OCI-LY7 (cell line): Measurements from ENCODE around the gene TMEM143. TPM values are rescaled to one million over a fixed set of nuclear protein-coding genes. Genes with fewer than 3 reads are reported as not detected.
"Not testable (repeated sequence)": the region's sequence is repeated elsewhere in the genome, so short reads cannot be mapped to it uniquely, and the experiment has no call there.

Experiments used
- BruUV-seq: library from RNA; stranded (reverse); fragments of 400-500 nt; replicated peaks from 2 replicates; lab custom pipeline; 2021; lab: Mats Ljungman, UMichigan
- CTCF ChIA-PET: fragments of 300-600 bp; sonication (Branson Sonifier 250); formaldehyde crosslinking; loops from one replicate; lab custom pipeline; 2022; ENCODE audit warnings: antibody characterized with exemption; ENCODE audit not compliant: unreplicated experiment; lab: Charles Lee
- POLR2A ChIA-PET: fragments of 300-600 bp; sonication (Branson Sonifier 250); formaldehyde crosslinking; loops from one replicate; lab custom pipeline; 2022; ENCODE audit warnings: antibody characterized with exemption; lab: Charles Lee
- DNase-seq: peaks from one replicate; pipeline ENCODE4 v3.0.0-alpha.2; 2015; ENCODE audit warnings: low spot score
- H2AFZ ChIP-seq: fragments of 200-600 bp; sonication (generic), shearing (Covaris generic); 2 replicates; pipeline ENCODE4 v1.6.1; 2014; ENCODE audit warnings: mild to moderate bottlenecking, antibody characterized with exemption, low read length, moderate library complexity
- H3K27ac ChIP-seq: fragments of 200-600 bp; sonication (generic); 2 replicates; pipeline ENCODE4 v1.5.1; 2014; ENCODE audit warnings: mixed run types, low read depth, mild to moderate bottlenecking, moderate library complexity, low read length, inconsistent platforms; ENCODE audit not compliant: poor library complexity, severe bottlenecking
- H3K36me3 ChIP-seq: fragments of 200-600 bp; sonication (generic); 2 replicates; pipeline ENCODE4 v1.6.1; 2014; ENCODE audit warnings: mild to moderate bottlenecking, antibody characterized with exemption, low read length, moderate library complexity, mixed read lengths; ENCODE audit not compliant: insufficient read depth
- H3K4me1 ChIP-seq: fragments of 200-600 bp; sonication (generic); 2 replicates; pipeline ENCODE4 v1.5.1; 2014; ENCODE audit warnings: mild to moderate bottlenecking, low read length; ENCODE audit not compliant: insufficient read depth, poor library complexity, severe bottlenecking
- H3K4me2 ChIP-seq: fragments of 200-600 bp; sonication (generic); 2 replicates; pipeline ENCODE4 v1.6.1; 2014; ENCODE audit warnings: mild to moderate bottlenecking, low read length
- H3K4me3 ChIP-seq: fragments of 200-600 bp; sonication (generic); 2 replicates; pipeline ENCODE4 v1.5.1; 2014; ENCODE audit warnings: mild to moderate bottlenecking, low read depth, low read length; ENCODE audit not compliant: poor library complexity, severe bottlenecking
- H3K79me2 ChIP-seq: fragments of 200-600 bp; sonication (generic); 2 replicates; pipeline ENCODE4 v1.6.1; 2016; ENCODE audit warnings: low read depth, mild to moderate bottlenecking, low read length, moderate library complexity, mixed read lengths; ENCODE audit not compliant: insufficient read depth
- H3K9me2 ChIP-seq: fragments of 200-600 bp; sonication (generic); 2 replicates; pipeline ENCODE4 v1.6.1; 2016; ENCODE audit warnings: mild to moderate bottlenecking, low read length, mixed read lengths; ENCODE audit not compliant: insufficient read depth
- H3K9me3 ChIP-seq: fragments of 200-600 bp; sonication (generic); 2 replicates; pipeline ENCODE4 v1.6.1; 2014; ENCODE audit warnings: mild to moderate bottlenecking, mixed run types, low read length, mixed read lengths
- H4K20me1 ChIP-seq: fragments of 200-600 bp; sonication (generic); 2 replicates; pipeline ENCODE4 v1.6.1; 2014; ENCODE audit warnings: mild to moderate bottlenecking, antibody characterized with exemption, low read length, moderate library complexity, mixed read lengths; ENCODE audit not compliant: insufficient read depth
- EZH2phosphoT487 ChIP-seq: fragments of 200-600 bp; sonication (generic); IDR thresholded peaks from 2 replicates; pipeline ENCODE4 v1.6.1; 2018; ENCODE audit warnings: low read depth, borderline replicate concordance, mild to moderate bottlenecking, mixed run types, antibody characterized with exemption, low read length, moderate library complexity, mixed read lengths
- intact Hi-C: fragments of 100-400 bp; cut with micrococcal nuclease; formaldehyde crosslinking; loops from one replicate; pipeline ENCODE4 v1.10.0; 2022; ENCODE audit not compliant: unreplicated experiment
- total RNA-seq, 2 experiments: library from RNA; depleted of rRNA in 1 of 2; stranded (reverse); fragments of >200 nt in 1 of 2; shearing (Covaris generic) in 1 of 2; gene quantifications; 2 replicates each; pipeline ENCODE4 v1.2.3, GENCODE V29; 2014 to 2022
- TF ChIP-seq, protein P1 (sequence below): fragments of 200-600 bp; sonication (generic); conservative IDR thresholded peaks from 2 replicates; pipeline ENCODE4 v1.5.1; 2014; ENCODE audit warnings: mild to moderate bottlenecking, antibody characterized with exemption, low read length, moderate library complexity, mixed read lengths

Gene TMEM143
- total RNA-seq, 2 experiments from 2014 or later = 31.1 to 31.4 TPM

DNA sequence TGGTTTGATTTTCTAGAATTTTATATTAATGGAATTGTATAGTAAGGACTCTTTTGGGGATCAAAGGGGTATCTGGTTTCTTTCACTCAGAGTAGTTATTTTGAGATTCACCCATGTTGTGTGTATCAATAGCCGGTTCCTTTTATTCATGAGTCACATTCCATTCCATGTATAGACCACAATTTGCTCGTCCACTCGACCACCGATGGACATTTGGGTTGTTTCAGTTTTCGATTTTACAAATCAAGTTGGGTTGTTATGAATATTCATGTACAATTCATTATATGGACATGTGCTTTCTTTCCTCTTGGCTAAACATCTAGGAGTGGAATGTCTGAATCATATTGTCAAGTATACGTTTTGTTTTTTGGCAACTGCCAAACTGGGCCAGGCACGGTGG is 48.0 kb downstream of the TMEM143 start:
- no peak for TF ChIP-seq EZH2phosphoT487
- TF ChIP-seq, protein P1, sequence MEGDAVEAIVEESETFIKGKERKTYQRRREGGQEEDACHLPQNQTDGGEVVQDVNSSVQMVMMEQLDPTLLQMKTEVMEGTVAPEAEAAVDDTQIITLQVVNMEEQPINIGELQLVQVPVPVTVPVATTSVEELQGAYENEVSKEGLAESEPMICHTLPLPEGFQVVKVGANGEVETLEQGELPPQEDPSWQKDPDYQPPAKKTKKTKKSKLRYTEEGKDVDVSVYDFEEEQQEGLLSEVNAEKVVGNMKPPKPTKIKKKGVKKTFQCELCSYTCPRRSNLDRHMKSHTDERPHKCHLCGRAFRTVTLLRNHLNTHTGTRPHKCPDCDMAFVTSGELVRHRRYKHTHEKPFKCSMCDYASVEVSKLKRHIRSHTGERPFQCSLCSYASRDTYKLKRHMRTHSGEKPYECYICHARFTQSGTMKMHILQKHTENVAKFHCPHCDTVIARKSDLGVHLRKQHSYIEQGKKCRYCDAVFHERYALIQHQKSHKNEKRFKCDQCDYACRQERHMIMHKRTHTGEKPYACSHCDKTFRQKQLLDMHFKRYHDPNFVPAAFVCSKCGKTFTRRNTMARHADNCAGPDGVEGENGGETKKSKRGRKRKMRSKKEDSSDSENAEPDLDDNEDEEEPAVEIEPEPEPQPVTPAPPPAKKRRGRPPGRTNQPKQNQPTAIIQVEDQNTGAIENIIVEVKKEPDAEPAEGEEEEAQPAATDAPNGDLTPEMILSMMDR = no peak
- intact Hi-C loops = no loop called here
- H3K4me3 ChIP-seq = no peak overlapping the region
- H3K4me1 ChIP-seq = peaks cover 9% of the 10 kb centered on the region
- H3K27ac ChIP-seq = no peak overlapping the region
- no peak for DNase-seq
- ChIA-PET POLR2A (no interaction called here), CTCF (no interaction called here)
- no peaks in the 10 kb centered on the region for H3K36me3 ChIP-seq
- H3K4me2 ChIP-seq = no peak overlapping the region
- no peaks in the 10 kb centered on the region for H4K20me1 ChIP-seq
- no peak overlapping the region for H2AFZ ChIP-seq
- H3K79me2 ChIP-seq = no peaks in the 10 kb centered on the region
- no peaks in the 10 kb centered on the region for H3K9me3 ChIP-seq
- BruUV-seq = no TSS peak
- no peaks in the 10 kb centered on the region for H3K9me2 ChIP-seq

DNA sequence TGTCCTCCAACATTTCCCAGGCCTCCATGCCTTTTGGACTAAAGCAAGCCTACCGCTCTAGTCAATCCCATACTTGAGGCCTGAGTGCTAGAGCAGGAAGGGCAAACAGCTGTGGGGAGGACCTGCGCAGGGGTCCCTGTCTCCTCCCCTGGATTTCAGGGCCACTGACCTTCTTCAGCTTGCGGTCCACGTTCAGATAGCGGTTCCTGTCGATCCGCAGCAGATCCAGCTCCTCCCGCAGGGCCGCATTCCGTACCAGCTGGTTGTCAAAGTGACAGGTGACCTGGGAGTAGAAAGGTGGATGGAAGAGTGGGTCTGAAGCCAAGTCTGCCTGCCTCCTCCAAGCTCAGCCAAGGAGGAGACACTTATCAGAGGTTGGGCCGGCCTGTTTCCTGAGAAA is 52.4 kb downstream of the TMEM143 start:
- no peaks in the 10 kb centered on the region for H3K9me3 ChIP-seq
- TF ChIP-seq, protein P1 = no peak
- TF ChIP-seq EZH2phosphoT487 = no peak
- no TSS peak for BruUV-seq
- no peak for DNase-seq
- H3K27ac ChIP-seq = no peak overlapping the region
- POLR2A ChIA-PET = no interaction called here
- H3K4me1 ChIP-seq = peaks cover 12% of the 10 kb centered on the region
- no peaks in the 10 kb centered on the region for H4K20me1 ChIP-seq
- no peaks in the 10 kb centered on the region for H3K79me2 ChIP-seq
- intact Hi-C loops = no loop called here
- H3K36me3 ChIP-seq = no peaks in the 10 kb centered on the region
- H3K4me3 ChIP-seq = no peak overlapping the region
- CTCF ChIA-PET = no interaction called here
- H3K9me2 ChIP-seq = no peaks in the 10 kb centered on the region
- no peak overlapping the region for H2AFZ ChIP-seq
- H3K4me2 ChIP-seq = no peak overlapping the region

DNA sequence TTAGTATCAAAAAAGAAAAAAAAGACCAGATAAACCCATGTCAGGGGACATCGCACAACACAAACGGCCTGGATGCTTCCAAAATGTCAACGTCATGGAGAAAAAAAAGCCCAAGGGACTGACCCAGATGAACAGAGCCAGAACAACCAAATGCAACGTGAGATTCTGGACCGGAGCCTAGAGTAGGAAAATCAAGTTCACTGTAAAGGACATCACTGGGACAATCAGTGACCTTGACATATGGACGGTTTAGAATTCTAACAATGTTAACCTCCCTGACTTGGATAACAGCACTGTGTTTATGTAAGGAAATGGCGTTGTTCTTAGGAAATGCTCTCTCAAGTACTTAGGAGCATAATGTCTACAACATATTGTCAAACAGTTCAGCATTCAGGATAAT is 53.5 kb downstream of the TMEM143 start:
- ChIA-PET POLR2A (no interaction called here), CTCF (no interaction called here)
- TF ChIP-seq, protein P1 = no peak
- TF ChIP-seq EZH2phosphoT487 = no peak

DNA sequence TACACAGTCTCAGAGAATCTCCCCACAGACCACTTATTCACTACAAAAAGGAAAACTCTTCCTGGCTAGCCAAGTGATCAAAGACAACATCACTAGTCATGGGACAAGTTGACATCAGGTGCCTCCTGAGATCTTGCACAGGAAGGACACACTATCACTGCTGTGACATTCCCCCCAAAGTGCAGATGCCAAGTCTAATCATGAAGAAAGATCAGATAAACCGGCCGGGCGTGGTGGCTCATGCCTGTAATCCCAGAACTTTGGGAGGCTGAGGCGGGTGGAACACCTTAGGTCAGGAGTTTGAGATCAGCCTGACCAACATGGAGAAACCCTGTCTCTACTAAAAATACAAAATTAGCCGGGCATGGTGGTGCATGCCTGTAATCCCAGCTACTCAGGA is 54.0 kb downstream of the TMEM143 start:
- DNase-seq, H3K36me3 ChIP-seq, H3K9me2 ChIP-seq, H4K20me1 ChIP-seq, BruUV-seq, H3K4me2 ChIP-seq, H3K9me3 ChIP-seq, H3K27ac ChIP-seq, H3K79me2 ChIP-seq, H3K4me3 ChIP-seq, CTCF ChIA-PET: not testable (repeated sequence)
- peak overlapping the region; percentile 14; the same call in 1 of the 2 replicates for H2AFZ ChIP-seq
- peaks cover 12% of the 10 kb centered on the region for H3K4me1 ChIP-seq
- intact Hi-C loops = loop anchor here (2.0 kb wide), 1 partner anchor 41 kb away; no protein-coding TSS in a partner anchor
- POLR2A ChIA-PET = interaction anchor here (0.5 kb wide), 1 partner anchor 177 kb away, joined by 3 read pairs; no protein-coding TSS in a partner anchor

More for the DNA sequence above, 53.5 kb downstream of the TMEM143 start:
- H3K4me1 ChIP-seq = peaks cover 12% of the 10 kb centered on the region
- no peak overlapping the region for H2AFZ ChIP-seq
- H3K9me2 ChIP-seq = no peaks in the 10 kb centered on the region
- BruUV-seq = no TSS peak
- no peaks in the 10 kb centered on the region for H3K9me3 ChIP-seq
- no peaks in the 10 kb centered on the region for H3K36me3 ChIP-seq
- H3K79me2 ChIP-seq = no peaks in the 10 kb centered on the region
- DNase-seq = no peak
- H3K4me2 ChIP-seq = no peak overlapping the region
- H3K4me3 ChIP-seq = no peak overlapping the region
- no peak overlapping the region for H3K27ac ChIP-seq
- intact Hi-C loops = no loop called here
- no peaks in the 10 kb centered on the region for H4K20me1 ChIP-seq
